Measurements from ENCODE around the gene TMEM238L. TPM values are rescaled to one million over a fixed set of nuclear protein-coding genes. Genes with fewer than 3 reads are reported as not detected.
A peak's percentile ranks its signal among the peaks of the same experiment; 100 is the strongest.

TMEM238L gene
- total RNA-seq, 4 donors from 2014 or later, result 2.0 to 8.9 TPM; not detected in 2

DNA sequence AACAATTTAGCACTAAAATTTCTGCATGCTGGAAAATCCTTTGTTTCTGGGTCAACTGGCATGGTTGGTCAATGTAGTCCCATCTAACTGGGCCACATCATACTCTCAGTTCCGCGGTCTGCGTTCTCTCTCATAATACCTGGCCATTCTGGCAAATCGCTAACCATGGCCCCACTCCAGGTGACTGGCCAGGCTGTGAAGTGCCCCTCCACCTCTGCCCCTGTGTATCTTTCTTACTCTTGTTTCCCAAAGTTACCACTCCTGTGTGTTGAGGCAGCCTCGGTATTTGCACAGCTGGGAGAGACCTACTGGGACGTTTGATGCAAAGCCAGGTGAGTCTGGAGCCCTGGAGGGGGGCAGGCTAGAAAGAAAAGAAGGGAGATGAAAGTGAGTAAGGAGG, 2.0 kb upstream of the TMEM238L start:
- Histone ChIP-seq H3K9me3 (no peaks in the 10 kb centered on the region), H3K27ac (no peak overlapping the region), H3K4me1 (peaks cover 10% of the 10 kb centered on the region), H3K36me3 (no peaks in the 10 kb centered on the region), H3K27me3 (no peaks in the 10 kb centered on the region), H3K4me3 (no peak overlapping the region)
- 93% methylated on average over 6 of the region's 6 CpGs for WGBS
- no peak for TF ChIP-seq POLR2A (IDR thresholded peaks at IDR 0.05)
- TF ChIP-seq EP300 (IDR thresholded peaks at IDR 0.05), result no peak
- no peak for TF ChIP-seq POLR2AphosphoS5 (IDR thresholded peaks at IDR 0.05)
- TF ChIP-seq, protein P1, sequence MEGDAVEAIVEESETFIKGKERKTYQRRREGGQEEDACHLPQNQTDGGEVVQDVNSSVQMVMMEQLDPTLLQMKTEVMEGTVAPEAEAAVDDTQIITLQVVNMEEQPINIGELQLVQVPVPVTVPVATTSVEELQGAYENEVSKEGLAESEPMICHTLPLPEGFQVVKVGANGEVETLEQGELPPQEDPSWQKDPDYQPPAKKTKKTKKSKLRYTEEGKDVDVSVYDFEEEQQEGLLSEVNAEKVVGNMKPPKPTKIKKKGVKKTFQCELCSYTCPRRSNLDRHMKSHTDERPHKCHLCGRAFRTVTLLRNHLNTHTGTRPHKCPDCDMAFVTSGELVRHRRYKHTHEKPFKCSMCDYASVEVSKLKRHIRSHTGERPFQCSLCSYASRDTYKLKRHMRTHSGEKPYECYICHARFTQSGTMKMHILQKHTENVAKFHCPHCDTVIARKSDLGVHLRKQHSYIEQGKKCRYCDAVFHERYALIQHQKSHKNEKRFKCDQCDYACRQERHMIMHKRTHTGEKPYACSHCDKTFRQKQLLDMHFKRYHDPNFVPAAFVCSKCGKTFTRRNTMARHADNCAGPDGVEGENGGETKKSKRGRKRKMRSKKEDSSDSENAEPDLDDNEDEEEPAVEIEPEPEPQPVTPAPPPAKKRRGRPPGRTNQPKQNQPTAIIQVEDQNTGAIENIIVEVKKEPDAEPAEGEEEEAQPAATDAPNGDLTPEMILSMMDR (IDR thresholded peaks at IDR 0.05), result no peak
- DNase-seq (ENCODE audit: low spot score in 2 of 2), result no peak

DNA sequence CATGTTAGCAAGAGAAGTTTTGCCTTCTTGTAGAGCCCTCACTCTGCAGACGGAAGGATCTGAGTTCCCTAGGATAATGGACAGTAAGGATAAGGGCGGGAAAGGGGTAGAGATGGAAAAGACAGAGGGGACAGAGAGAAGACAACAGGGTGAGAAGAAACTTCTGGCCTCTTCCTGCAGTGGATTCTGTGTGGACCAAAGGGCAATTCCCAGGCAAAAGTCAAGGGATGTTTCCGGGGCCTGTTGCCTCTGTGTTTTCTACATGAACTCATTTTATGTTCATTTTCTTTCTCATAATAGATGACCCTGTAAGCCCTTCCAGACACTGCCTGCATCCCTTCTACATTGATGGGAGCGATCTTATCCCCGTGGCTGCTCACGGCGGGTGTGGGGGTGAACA, 647 bp upstream of the TMEM238L start:
- DNase-seq (ENCODE audit: low spot score in 2 of 2), result peak in 1 of 2 donors; percentile 33
- no peaks in the 10 kb centered on the region for H3K9me3 ChIP-seq
- H3K4me3 ChIP-seq, result no peak overlapping the region
- H3K27me3 ChIP-seq, result no peaks in the 10 kb centered on the region
- peaks cover 17% of the 10 kb centered on the region for H3K4me1 ChIP-seq
- H3K27ac ChIP-seq, result no peak overlapping the region
- TF ChIP-seq, protein P1 (IDR thresholded peaks at IDR 0.05), result no peak
- TF ChIP-seq POLR2A (IDR thresholded peaks at IDR 0.05) (no peak), POLR2AphosphoS5 (IDR thresholded peaks at IDR 0.05) (no peak), EP300 (IDR thresholded peaks at IDR 0.05) (no peak)
- H3K36me3 ChIP-seq, result no peaks in the 10 kb centered on the region
- WGBS, result 93% methylated on average over 7 of the region's 7 CpGs

DNA sequence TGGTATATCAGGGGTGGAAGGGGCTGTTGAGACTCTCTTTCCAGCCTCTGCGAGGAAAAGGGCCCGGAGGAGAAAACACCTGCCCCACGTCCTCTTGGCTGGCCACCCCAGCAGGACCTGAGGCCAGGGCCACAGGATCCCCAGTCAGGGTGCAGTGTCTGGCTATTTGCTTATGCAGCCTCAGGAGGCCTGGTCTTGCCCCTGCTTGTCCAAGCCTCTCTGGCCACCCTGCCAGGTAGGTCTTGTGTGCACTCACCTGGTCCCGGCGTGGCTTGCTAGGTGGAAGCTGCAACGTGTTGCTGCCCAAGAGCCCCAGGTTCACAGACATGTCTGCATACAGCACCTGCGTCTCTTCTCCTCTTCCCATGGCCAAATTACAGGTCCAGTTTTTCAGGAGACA, 549 bp downstream of the TMEM238L start:
- DNase-seq (ENCODE audit: low spot score in 2 of 2), result peak in 1 of 2 donors; percentile 61
- Histone ChIP-seq H3K4me1 (peaks cover 29% of the 10 kb centered on the region), H3K27ac (no peak overlapping the region)

DNA sequence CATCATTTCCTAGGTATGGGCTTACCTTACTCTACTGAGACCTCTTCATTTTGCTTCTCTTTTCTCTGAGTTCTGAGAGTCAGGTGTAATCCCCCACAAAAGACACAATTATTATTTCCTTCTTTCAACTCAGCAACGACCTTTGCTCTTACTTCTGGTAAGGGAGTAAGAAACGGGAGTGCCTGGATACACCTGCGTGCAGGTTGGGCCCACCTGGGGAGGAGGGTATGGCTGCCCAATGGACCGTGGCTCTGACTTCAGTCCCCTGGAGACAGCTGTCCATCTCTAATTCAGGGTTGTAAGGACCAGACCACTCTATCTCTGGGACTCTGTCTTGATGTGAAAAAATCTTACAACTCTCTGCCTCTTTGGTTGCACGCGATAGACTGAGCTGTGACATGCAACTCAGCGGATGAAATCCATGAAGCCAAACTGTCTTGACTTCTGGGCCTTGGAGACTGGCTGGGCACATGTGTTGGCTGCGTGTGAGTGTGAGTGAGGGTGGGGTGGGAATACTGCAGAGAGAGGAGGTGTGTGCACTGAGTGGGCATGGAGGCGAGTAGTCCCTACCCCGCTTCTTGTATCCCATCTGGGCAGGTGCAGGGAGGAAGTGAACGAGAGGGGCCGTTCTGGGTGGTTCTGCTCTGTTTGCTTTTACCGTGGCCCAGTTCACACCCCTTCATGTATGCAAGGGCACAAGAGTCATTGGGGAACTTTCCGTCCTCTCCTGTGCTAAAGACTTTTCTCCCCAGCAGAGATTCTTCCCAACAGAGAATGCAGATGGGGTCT, 1.2 kb downstream of the TMEM238L start:
- 81% methylated on average over 14 of the region's 14 CpGs for WGBS
- Histone ChIP-seq H3K4me3 (no peak overlapping the region), H3K36me3 (no peaks in the 10 kb centered on the region), H3K27me3 (no peaks in the 10 kb centered on the region), H3K9me3 (no peaks in the 10 kb centered on the region), H3K27ac (no peak overlapping the region), H3K4me1 (peaks cover 36% of the 10 kb centered on the region)
- no peak for TF ChIP-seq EP300 (IDR thresholded peaks at IDR 0.05)
- no peak for TF ChIP-seq POLR2A (IDR thresholded peaks at IDR 0.05)
- no peak for TF ChIP-seq POLR2AphosphoS5 (IDR thresholded peaks at IDR 0.05)
- TF ChIP-seq, protein P1 (IDR thresholded peaks at IDR 0.05), result no peak
- no peak for DNase-seq (ENCODE audit: low spot score in 2 of 2)

More for the DNA sequence above, 549 bp downstream of the TMEM238L start:
- Histone ChIP-seq H3K4me3 (no peak overlapping the region), H3K9me3 (no peaks in the 10 kb centered on the region), H3K27me3 (no peaks in the 10 kb centered on the region), H3K36me3 (no peaks in the 10 kb centered on the region)
- 71% methylated on average over 7 of the region's 7 CpGs for WGBS
- TF ChIP-seq EP300 (IDR thresholded peaks at IDR 0.05) (no peak), POLR2A (IDR thresholded peaks at IDR 0.05) (no peak), POLR2AphosphoS5 (IDR thresholded peaks at IDR 0.05) (no peak)
- TF ChIP-seq, protein P1 (IDR thresholded peaks at IDR 0.05), result no peak

DNA sequence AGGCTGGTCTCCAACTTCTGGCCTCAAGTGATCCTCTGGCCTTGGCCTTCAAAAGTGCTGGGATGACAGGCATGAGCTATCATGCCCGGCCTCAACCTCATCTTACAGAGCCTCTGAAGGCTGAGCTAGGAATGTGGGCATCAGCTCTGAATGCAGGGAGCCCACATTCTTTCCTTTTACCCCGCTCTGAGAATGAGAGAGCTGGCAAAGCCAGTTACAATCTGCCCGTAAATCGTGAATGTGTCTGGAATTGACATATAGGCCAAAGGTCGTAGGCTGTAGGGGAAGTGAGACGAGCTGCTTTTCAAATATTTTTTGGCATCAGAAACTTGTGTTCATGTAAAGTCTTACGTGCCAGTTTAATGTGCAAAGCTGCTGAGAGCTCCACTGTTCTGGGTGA, 4.5 kb downstream of the TMEM238L start:
- Histone ChIP-seq H3K27me3 (no peaks in the 10 kb centered on the region), H3K36me3 (no peaks in the 10 kb centered on the region), H3K9me3 (no peaks in the 10 kb centered on the region), H3K27ac (peak overlapping the region; percentile 67), H3K4me3 (no peak overlapping the region), H3K4me1 (peaks cover 46% of the 10 kb centered on the region)
- 28% methylated on average over 7 of the region's 7 CpGs for WGBS
- peak in 1 of 2 donors; percentile 34 for DNase-seq (ENCODE audit: low spot score in 2 of 2)
- TF ChIP-seq EP300 (IDR thresholded peaks at IDR 0.05) (no peak), POLR2AphosphoS5 (IDR thresholded peaks at IDR 0.05) (peak in 1 of 3 donors; percentile 36)
- TF ChIP-seq, protein P1 (IDR thresholded peaks at IDR 0.05), result no peak
